ENCODE results near the gene TAF11L7. TPM values are rescaled to one million over a fixed set of nuclear protein-coding genes. Genes with fewer than 3 reads are reported as not detected.
"Not testable (repeated sequence)": the region's sequence is repeated elsewhere in the genome, so short reads cannot be mapped to it uniquely, and the experiment has no call there.

TAF11L7 gene
- total and polyA plus RNA-seq, 2 of the 4 experiments (the other 2 are of a cell fraction), result not detected

- POLR2A ChIA-PET (ENCODE audit: unreplicated experiment); BruUV-seq (replicated peaks); CTCF ChIA-PET: not testable (repeated sequence)
Measured at GRCh38 chr5:17631788-17632187, 46.2 kb upstream of the TAF11L7 start, which contains the start of gene TAF11L13. Gene TAF11L13 (plus strand): TSS chr5:17632088.

More at GRCh38 chr5:17631788-17632187, 46.2 kb upstream of the TAF11L7 start, which contains the start of gene TAF11L13:
- H2BK5ac ChIP-seq (ENCODE audit: low read depth, low read length, poor library complexity, severe bottlenecking); H4K5ac ChIP-seq (ENCODE audit: low read depth, low read length); H2BK15ac ChIP-seq (ENCODE audit: low read depth, low read length); H3K27ac ChIP-seq (ENCODE audit: insufficient read depth, low read length); intact Hi-C loops (cut with micrococcal nuclease); H3K9me1 ChIP-seq (ENCODE audit: insufficient read depth, low read length); dilution Hi-C loops (cut with HindIII; ENCODE audit: low sequenced_read_pairs, unreplicated experiment); H2BK120ac ChIP-seq (ENCODE audit: low read depth, low read length); H2AK9ac ChIP-seq (replicated peaks; ENCODE audit: low read depth, low read length, poor library complexity); H3K79me1 ChIP-seq (ENCODE audit: low read depth in 1 of 2, low read length in 2 of 2); H4K8ac ChIP-seq (ENCODE audit: low read depth in 2 of 2, low read length in 2 of 2); H3K4me1 ChIP-seq (ENCODE audit: control insufficient read depth, insufficient read depth, low read length); H3K4me2 ChIP-seq (ENCODE audit: low read depth, low read length); DNase-seq; H3K27me3 ChIP-seq (ENCODE audit: control insufficient read depth, insufficient read depth, low read length); ATAC-seq (ENCODE audit: low read depth); H4K20me1 ChIP-seq (ENCODE audit: insufficient read depth, low read length); H4K91ac ChIP-seq (ENCODE audit: insufficient read depth, low read depth, low read length); H3K14ac ChIP-seq (replicated peaks; ENCODE audit: low read depth, low read length); H2AK5ac ChIP-seq (ENCODE audit: low read depth, low read length); H2BK20ac ChIP-seq (ENCODE audit: low read depth, low read length); H2AFZ ChIP-seq (replicated peaks; ENCODE audit: low read length, poor library complexity); H3K4ac ChIP-seq (ENCODE audit: low read depth, low read length); H3K36me3 ChIP-seq (ENCODE audit: control insufficient read depth, insufficient read depth, low read length); H3K18ac ChIP-seq (ENCODE audit: low read depth, low read length); H3K9ac ChIP-seq (ENCODE audit: low read depth, low read length); in situ Hi-C loops (cut with MboI; ENCODE audit: low sequenced_read_pairs); H3K56ac ChIP-seq (ENCODE audit: extremely low read depth, insufficient read depth, low read length); H3K4me3 ChIP-seq (ENCODE audit: insufficient read depth, low read depth, low read length); H3K9me3 ChIP-seq (ENCODE audit: control insufficient read depth, insufficient read depth, low read length); H3K23ac ChIP-seq (ENCODE audit: low read depth, low read length): not testable (repeated sequence)
- WGBS, 2 experiments (ENCODE audit: extremely low coverage in 2 of 2, insufficient read length in 1 of 2), result no CpG with 5 or more reads among the region's 12 CpGs
